HG02678 (cell line): ENCODE measurements around the gene ENDOV.

Experiments used
- ATAC-seq: cut with Tn5 transposase; IDR thresholded peaks from one replicate; pipeline ENCODE4 v1.9.1; 2021; ENCODE audit warnings: mild to moderate bottlenecking, moderate library complexity; ENCODE audit not compliant: unreplicated experiment

The ENDOV gene

GRCh38 chr17:80447790-80448189 lies 32.8 kb downstream of the ENDOV start:
- no peak for ATAC-seq

- ATAC-seq = no peak
Measured at GRCh38 chr17:80449194-80449929, 34.4 kb downstream of the ENDOV start.

- ATAC-seq = no peak
Measured at GRCh38 chr17:80449930-80450576, 35.1 kb downstream of the ENDOV start.

- no peak for ATAC-seq
Measured at GRCh38 chr17:80451104-80451775, 36.3 kb downstream of the ENDOV start.

GRCh38 chr17:80452173-80452915 lies 37.4 kb downstream of the ENDOV start:
- ATAC-seq = no peak

GRCh38 chr17:80453126-80453997 lies 38.4 kb downstream of the ENDOV start:
- ATAC-seq = no peak

GRCh38 chr17:80453998-80454556 lies 39.1 kb downstream of the ENDOV start:
- no peak for ATAC-seq

GRCh38 chr17:80454557-80455335 lies 39.8 kb downstream of the ENDOV start:
- peak; percentile 91 for ATAC-seq

GRCh38 chr17:80455336-80455710 lies 40.4 kb downstream of the ENDOV start:
- no peak for ATAC-seq

GRCh38 chr17:80455784-80456183 lies 40.8 kb downstream of the ENDOV start:
- ATAC-seq = no peak

- no peak for ATAC-seq
Measured at GRCh38 chr17:80456465-80457235, 41.7 kb downstream of the ENDOV start.

- no peak for ATAC-seq
Measured at GRCh38 chr17:80457236-80457856, 42.4 kb downstream of the ENDOV start.

GRCh38 chr17:80458016-80458415 lies 43.0 kb downstream of the ENDOV start:
- ATAC-seq = no peak

- ATAC-seq = no peak
Measured at GRCh38 chr17:80459234-80459633, 44.3 kb downstream of the ENDOV start.

- no peak for ATAC-seq
Measured at GRCh38 chr17:80460429-80460834, 45.5 kb downstream of the ENDOV start.

- ATAC-seq = no peak
Measured at GRCh38 chr17:80461528-80462160, 46.7 kb downstream of the ENDOV start.

GRCh38 chr17:80463784-80464400 lies 48.9 kb downstream of the ENDOV start:
- ATAC-seq = no peak
